Left renal pelvis (tissue), 4 donors: ENCODE measurements around the gene LPCAT4. TPM values are rescaled to one million over a fixed set of nuclear protein-coding genes. Genes with fewer than 3 reads are reported as not detected.
"Not testable (repeated sequence)": the region's sequence is repeated elsewhere in the genome, so short reads cannot be mapped to it uniquely, and the experiment has no call there.

Experiments used
- DNase-seq, 4 donors: peaks; one replicate each; pipeline ENCODE4 v3.0.0-alpha.2; 2013; ENCODE audit warnings: low read depth in 4 of 4, low spot score in 3 of 4
- polyA plus RNA-seq, 4 donors: library from polyadenylated mRNA; unstranded; fragments of 120-200 nt; gene quantifications; one replicate each; pipeline ENCODE4 v1.2.1, GENCODE V29; 2013; ENCODE audit not compliant: insufficient read length in 4 of 4

Gene LPCAT4
- polyA plus RNA-seq, 4 donors: 34.6 to 58.0 (median 41.2) TPM

DNA sequence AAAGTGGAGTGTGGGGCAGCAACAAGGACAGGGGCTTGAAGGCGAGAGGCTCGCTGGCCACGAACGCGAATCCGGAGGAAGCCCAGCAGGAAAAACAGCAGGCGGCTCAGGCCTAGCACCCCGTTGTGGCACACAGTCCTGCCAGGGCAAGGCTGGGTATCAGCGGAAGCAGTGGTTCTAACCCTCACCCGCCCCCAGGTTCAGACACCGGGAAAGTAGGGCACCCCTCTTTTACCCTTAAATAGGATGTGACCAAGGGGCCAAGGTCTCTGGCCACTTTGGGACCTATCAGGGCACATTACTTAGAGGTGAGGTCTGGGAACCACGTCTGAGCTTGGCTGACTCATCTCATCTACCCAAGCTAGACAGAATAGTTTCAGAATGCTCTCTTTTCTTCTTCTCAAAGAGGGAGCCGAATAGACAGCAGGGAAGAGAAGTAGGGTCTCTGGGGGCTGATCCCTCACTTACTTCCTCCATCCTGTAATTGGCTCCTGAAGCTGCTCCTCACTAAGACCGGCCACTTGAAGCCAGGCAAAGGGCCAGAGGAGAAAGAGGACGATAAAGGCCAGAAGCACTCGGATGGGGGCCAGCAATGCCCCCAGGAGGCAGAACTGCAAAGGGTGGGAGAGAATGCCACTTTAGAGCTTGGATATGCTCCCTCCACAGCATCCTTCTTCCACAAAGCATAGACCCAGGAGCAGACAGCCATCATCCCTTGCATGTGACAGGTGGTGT, 1.7 kb downstream of the LPCAT4 start:
- no peak for DNase-seq

DNA sequence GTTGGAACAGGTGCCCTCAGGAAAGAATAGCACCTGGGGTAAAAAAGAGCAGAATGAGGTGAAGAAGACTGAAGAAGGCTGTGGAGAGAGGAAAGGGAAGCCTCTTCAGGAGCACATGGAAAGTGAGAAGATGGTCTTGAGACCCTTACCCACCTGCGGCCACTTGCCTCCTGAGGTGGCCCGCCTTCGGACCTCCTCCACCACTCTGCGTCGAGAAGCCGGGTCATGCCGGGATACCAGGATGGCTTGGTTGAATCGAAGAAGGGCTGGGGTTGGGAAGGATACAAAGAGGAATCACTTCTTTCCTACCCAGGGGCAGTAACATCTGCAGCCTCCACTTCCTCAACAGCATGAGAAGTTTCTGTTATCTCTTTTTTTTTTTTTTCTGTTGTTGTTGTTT, 3.0 kb downstream of the LPCAT4 start:
- DNase-seq: no peak

DNA sequence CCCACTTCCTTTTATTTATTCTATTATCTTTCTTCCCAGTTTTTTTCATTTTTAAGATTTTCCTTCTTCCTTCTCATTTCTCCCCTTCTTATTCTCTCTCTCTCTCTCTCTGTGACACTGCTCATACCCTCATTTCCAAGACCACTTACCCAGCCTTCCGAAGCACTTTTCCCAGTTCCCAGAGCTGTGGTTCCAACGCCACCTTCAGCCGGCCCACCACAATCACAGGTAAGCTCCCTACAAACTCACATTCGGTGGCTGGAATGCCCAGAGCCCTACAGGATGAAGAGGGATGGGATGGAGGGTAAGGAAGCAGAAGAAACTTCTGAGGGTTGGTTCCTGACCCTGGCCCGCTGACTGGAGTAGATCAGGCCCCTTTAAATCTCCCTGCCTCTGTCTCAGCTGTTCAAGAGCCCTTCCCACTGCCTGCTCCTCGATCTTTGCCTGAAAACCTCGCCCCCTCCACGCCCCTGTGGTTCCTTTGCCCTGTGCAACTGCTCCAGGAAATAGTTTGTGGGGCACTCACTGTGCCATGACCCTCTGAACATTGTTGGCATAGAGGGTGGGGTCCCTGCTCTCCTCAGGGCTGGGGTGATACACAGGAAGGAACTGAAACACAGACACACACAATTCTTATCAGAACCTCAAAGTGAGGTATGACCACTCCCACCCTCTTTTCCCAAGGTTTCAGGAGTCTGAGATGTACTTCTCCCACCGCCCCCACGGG, 4.8 kb downstream of the LPCAT4 start:
- no peak for DNase-seq

DNA sequence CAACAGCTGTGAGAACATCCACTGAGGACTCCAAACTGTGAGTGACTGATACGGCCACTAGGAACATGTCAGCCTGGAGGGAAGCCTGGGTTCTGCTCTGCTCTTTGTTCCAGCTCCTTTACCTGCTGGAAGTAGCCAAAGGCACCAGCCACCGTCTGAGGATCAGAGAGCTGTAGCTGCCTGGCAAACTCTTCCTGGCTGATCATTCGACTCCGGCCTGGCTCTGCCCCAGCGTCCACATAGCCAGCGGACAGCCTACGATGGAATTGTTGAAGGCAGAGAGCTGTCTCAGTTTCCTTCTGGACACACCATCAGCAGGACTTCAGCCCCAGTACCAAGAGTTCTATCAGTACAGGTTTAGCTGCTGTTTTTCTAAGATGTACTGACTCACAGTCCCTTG, 5.7 kb downstream of the LPCAT4 start:
- DNase-seq: no peak

DNA sequence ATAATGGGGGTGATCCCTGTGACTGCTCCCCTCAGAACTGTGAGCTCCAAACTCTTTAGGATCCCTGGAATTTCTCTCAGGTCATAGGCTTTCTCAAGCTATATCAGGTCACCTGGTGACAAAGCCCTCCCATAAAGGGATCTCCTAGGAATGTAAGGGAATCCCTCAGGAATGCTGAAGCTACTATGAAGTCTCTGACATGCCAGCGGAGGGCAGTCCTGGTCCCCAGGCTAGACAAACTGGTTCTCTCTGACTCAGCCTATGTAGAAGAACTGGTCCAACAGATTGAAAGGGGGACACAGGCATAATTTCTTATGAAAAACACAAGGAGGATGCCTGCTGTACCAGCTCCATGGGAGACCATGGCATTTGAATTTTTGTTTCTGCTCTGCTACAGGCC, 6.7 kb downstream of the LPCAT4 start:
- DNase-seq: no peak

GRCh38 chr15:34359416-34359815, 7.6 kb downstream of the LPCAT4 start:
- DNase-seq: no peak

- DNase-seq: no peak
Observed at GRCh38 chr15:34358948-34359347, 8.0 kb downstream of the LPCAT4 start.

DNA sequence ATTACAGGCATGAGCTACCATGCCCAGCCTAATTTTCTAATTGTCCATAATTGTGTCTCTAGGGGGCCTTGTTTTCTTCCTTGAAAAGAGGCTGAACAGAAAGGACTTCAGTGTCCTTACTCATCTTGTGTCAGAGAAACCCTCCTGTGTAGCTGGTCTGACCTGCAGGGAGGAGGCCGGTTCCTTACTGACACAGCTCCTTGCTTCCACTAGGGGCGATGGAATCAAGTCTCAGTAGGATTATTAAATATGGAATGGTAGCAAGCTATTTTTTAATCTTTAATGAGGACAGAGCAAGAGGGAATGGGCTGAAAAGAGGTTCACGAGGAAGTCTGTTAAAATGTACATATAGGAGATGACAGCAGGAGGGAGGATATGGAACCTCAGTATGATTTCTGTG, 8.6 kb downstream of the LPCAT4 start:
- no peak for DNase-seq

- no peak for DNase-seq
Observed at GRCh38 chr15:34357653-34358052, 9.3 kb downstream of the LPCAT4 start.

DNA sequence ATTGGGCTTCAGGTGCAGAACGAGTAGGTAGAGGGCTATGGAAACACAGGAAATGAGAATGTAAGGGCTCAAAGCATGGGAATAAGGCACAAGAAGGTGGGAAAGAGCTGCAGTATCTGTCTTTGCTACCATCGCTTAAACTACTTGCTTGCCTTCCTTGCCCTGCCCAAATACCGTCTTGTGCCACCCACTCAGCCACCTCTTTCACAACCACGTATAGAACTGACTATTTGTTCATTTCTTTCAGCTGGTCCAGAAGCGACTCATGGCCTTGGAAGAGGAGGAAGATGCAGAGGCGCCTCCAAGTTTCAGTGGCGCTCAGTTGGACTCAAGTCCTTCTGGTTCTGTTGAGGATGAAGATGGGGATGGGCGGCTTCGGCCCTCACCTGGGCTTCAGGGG, 11.8 kb downstream of the LPCAT4 start:
- DNase-seq: no peak

DNA sequence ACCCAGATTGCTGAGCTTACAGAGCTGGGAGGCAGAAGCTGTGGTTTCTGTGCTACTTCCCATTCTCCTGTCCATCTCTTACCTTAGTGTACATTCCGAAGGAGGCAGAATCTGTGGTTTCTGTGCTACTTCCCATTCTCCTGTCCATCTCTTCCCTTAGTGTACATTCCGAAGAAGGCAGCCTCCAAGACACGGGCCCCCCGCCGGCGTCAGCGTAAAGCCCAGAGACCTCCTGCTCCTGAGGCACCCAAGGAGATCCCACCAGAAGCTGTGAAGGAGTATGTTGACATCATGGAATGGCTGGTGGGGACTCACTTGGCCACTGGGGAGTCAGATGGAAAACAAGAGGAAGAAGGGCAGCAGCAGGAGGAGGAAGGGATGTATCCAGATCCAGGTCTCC, 12.7 kb downstream of the LPCAT4 start:
- no peak for DNase-seq

GRCh38 chr15:34353627-34354026, 13.4 kb downstream of the LPCAT4 start:
- no peak for DNase-seq

GRCh38 chr15:34352996-34353395, 14.0 kb downstream of the LPCAT4 start:
- not testable (repeated sequence) for DNase-seq

GRCh38 chr15:34349769-34350168, 17.2 kb downstream of the LPCAT4 start:
- no peak for DNase-seq

DNA sequence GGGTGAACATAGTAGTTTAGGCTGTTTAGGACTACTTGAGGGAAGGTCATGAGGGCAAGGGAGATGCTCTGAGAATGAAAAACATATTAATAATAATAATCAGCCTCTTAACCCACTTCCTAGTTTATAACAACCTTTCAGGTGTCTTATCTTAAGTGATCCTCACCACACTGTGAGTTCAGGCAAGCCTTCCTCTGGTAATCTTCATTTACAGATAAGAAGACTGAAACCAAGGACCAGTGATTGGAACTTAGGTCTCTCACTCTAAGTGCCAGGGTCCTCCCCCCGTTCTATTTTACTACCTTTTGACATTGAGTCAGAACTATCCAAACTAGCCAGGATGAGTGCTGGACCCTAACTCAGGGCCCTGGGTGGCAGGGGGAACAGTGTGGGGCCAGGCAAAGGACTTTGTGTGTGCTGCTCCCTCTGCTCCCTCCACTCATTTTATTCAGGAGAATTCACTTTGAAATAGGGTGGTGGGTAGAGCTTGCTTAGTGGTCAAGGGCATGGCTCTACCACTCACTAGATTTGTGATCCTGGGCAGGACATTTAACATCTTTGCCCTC, 18.2 kb downstream of the LPCAT4 start:
- DNase-seq: no peak

DNA sequence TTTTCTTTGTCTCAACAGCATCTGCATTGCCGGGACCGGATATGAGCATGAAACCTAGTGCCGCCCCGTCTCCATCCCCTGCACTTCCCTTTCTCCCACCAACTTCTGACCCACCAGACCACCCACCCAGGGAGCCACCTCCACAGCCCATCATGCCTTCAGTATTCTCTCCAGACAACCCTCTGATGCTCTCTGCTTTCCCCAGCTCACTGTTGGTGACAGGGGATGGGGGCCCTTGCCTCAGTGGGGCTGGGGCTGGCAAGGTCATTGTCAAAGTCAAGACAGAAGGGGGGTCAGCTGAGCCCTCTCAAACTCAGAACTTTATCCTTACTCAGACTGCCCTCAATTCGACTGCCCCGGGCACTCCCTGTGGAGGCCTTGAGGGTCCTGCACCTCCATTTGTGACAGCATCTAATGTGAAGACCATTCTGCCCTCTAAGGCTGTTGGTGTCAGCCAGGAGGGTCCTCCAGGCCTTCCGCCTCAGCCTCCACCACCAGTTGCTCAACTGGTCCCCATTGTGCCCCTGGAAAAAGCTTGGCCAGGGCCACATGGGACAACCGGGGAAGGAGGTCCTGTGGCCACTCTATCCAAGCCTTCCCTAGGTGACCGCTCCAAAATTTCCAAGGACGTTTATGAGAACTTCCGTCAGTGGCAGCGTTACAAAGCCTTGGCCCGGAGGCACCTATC, 18.9 kb downstream of the LPCAT4 start:
- no peak for DNase-seq

DNA sequence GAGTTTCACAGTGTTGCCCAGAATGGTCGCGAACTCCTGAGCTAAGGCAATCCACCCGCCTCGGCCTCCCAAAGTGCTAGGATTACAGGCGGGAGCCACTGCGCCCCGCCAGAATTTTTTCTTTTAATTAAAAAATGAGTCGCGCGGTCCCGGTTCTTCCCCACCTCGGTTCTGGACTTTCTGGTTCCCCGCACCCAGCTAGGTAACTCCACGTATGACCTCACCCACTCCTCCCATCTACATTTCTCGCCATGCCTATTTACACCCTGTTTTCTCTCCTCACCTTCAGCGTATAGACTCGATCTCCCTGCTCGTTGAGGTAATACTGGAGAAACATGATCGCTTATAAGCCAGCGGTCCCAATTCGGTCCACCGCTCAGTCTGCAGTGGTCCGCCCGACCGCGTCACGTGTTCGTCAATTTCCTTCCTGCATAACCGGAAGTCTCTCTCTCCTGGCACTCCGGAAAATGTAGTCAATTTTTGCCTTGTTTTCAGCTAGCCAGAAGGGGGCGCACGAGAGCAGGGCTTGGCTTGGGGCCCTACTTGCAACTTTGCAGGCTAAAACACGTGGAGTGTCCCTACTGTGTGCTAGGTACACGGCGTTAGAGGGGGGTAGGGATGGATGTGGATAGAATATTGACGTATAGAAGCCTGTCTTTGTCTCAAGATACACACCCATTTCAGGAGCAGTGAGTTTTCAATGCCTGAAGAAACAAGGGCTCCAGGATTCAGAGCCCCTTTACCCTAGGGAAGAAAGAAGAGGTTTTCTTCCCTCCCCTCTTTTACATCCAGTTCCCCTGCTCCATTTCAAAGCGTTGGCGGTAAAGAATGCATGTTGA, 24.0 kb downstream of the LPCAT4 start, which contains the start of the genes NOP10 and NUTM1:
Gene NOP10 (minus strand): TSS at position 400 of the 839 bp plus-strand sequence. CDS start 63 bp downstream, at position 337.
Gene NUTM1 (plus strand): TSS at position 579 of the 839 bp plus-strand sequence. CDS start 382 bp downstream, outside the sequence.
- peak in 3 of 4 donors; percentile 76 to 85 (median 79) for DNase-seq

DNA sequence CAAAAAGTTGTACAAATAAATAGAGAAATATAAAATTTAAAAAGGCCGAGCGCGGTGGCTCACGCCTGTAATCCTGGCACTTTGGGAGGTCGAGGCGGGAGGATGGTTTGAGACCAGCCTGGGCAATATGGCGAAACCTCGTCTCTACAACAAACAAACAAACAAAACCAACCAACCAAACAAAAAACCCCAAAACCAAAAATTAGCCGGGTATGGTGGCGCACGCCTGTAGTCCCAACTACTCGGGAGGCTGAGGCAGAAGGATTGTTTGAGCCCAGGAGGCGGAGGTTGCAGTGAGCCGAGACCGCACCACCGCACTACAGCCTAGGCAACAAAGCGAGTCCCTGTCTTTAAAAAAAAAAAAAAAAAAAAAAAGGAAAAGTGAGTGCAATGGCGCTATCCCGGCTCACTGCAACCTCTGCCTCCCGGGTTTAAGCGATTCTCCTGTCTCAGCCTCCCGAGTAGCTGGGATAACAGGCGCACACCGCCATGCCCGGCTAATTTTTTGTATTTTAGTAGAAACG, 24.7 kb downstream of the LPCAT4 start:
- DNase-seq: not testable (repeated sequence)

DNA sequence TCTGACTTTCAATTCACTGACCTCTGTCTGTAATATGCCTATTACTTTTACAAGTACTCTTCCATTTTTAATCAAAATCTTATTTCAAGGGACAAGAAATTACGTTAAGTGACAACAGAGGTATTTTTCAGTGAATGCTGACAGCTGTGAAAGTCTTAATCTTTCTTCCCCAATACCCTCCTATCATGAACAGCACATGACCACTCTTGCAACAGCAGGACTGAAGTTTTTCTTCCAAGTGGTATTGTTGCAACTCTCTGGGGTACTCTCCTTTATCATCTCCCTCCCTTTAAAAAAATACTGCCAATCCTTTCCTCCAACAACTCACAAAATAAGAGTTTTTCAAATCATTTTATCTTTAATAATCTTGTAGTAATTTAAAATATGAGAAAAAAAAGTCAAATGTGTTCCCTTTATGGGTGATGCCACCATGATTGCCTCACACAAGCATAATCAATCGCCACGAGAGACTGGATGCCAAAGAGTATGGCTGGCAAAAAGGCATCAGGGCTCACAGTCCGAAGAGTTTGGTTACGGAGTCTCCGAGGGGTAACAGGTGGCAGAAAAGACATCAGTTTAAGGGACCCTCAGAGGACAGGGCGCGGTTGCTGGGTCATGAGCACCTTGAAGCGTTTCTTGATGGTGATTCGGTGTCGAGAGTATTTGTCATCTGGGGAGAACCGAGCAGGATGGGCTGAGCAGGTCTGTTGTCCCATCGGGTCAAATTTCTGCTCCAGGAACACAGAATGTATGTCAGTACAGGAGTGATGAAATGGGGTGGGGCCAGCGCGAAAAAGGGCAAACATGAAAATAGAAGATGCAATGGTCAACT, 25.4 kb downstream of the LPCAT4 start:
- no peak for DNase-seq
